ENCODE measurements around the gene TAP2.
"Not testable (repeated sequence)": the region's sequence is repeated elsewhere in the genome, so short reads cannot be mapped to it uniquely, and the experiment has no call there.

The TAP2 gene

GRCh38 chr6:32839356-32839755 is 817 bp upstream of the TAP2 start:
- DNase-seq (ENCODE audit: insufficient read length, low spot score) (no peak), FAIRE-seq (no peak)

GRCh38 chr6:32837651-32838113 is 857 bp downstream of the TAP2 start:
- no peak for FAIRE-seq
- DNase-seq (ENCODE audit: insufficient read length, low spot score) = peak; percentile 7

- no peak for FAIRE-seq
- no peak for DNase-seq (ENCODE audit: insufficient read length, low spot score)
These were observed 1.7 kb downstream of the TAP2 start for GRCh38 chr6:32836873-32837272.

- DNase-seq (ENCODE audit: insufficient read length, low spot score) (no peak), FAIRE-seq (no peak)
These were observed 3.2 kb downstream of the TAP2 start for GRCh38 chr6:32835167-32835893.

DNA sequence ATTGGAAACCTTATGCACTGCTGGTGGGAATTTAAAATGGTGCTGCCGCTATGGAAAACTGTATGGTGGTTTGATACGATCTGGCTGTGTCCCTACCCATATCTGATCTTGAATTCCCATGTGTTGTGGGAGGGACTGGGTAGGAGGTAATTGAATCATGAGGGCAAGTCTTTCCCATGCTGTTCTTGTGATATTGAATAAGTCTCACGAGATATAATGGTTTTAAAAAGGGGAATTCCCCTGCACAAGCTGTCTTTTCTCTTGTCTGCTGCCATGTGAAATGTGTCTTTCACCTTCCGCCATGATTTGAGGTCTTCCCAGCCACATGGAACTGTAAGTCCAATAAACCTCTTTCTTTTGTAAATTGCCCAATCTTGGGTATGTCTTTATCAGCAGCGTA is 4.9 kb downstream of the TAP2 start:
- DNase-seq (ENCODE audit: insufficient read length, low spot score) (no peak), FAIRE-seq (no peak)

- no peak for FAIRE-seq
These were observed 6.0 kb downstream of the TAP2 start for GRCh38 chr6:32832535-32832934.

DNA sequence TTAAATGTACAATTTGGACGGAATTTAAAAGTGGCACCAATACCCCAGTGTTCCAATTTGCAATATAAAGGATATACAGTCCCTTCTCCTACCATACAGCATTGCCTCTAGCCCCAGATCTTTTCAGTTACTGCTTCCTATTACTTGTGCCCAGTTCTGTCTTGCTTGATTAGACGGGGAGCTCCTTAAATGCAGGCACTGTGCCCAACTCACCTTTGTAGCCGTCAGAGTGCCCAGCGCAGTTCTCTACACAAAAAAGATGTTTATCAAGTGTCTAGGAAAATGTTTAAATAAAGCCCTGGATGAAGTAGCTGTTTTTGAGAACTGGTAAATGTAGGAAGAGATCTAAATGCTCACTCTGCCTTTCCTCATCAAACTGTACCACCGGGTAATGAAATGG is 7.6 kb downstream of the TAP2 start:
- DNase-seq (ENCODE audit: insufficient read length, low spot score) (no peak), FAIRE-seq (no peak)

More at GRCh38 chr6:32832535-32832934, 6.0 kb downstream of the TAP2 start:
- no peak for DNase-seq (ENCODE audit: insufficient read length, low spot score)

GRCh38 chr6:32830017-32830416 is 8.5 kb downstream of the TAP2 start:
- DNase-seq (ENCODE audit: insufficient read length, low spot score) = no peak
- no peak for FAIRE-seq

DNA sequence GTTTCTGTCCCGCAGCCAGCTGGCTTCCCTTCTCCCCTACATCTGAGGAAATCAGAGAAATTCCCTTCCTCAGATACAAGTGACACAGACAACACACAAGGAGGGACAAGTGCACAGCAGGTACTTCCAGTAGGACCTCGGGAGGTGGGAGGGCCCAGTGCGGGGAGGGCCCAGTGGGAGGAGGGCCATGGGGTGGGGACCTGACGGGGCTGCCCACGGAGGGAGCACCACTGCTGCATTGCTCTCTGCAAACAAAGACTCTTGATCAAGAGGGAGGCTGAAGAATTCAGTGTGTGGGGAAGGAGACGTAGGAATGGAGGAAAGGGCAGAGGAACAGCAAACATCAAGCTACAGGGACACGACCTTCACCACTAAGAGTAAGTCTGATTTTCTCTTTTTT is 9.0 kb downstream of the TAP2 start:
- FAIRE-seq = no peak

GRCh38 chr6:32827025-32827424 is 11.5 kb downstream of the TAP2 start:
- DNase-seq (ENCODE audit: insufficient read length, low spot score) = no peak
- FAIRE-seq = no peak

More for the DNA sequence above, 9.0 kb downstream of the TAP2 start:
- DNase-seq (ENCODE audit: insufficient read length, low spot score) = no peak

DNA sequence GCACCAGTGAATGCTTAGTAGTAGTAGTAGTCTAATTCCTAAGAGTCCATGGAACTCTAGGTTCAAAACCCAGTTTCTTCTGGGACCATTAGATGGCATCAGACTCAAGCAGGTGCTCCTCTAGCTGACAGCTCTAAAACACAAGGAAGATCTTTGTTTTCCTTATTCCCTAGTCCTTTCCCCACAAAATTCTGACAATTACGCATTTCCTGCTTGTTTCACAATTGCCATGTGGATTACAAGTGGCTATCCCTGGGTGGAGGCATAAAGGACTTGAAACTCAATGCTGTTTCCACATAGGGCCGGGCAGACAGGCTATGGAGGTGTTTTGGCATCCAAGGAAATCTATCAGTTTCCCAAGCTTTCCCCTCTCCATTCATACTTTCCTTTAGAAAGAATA is 12.6 kb downstream of the TAP2 start:
- no peak for FAIRE-seq

GRCh38 chr6:32819729-32820128 is 18.8 kb downstream of the TAP2 start:
- DNase-seq (ENCODE audit: insufficient read length, low spot score) (no peak), FAIRE-seq (peak; percentile 40)

More for the DNA sequence above, 12.6 kb downstream of the TAP2 start:
- DNase-seq (ENCODE audit: insufficient read length, low spot score) = peak; percentile 19

DNA sequence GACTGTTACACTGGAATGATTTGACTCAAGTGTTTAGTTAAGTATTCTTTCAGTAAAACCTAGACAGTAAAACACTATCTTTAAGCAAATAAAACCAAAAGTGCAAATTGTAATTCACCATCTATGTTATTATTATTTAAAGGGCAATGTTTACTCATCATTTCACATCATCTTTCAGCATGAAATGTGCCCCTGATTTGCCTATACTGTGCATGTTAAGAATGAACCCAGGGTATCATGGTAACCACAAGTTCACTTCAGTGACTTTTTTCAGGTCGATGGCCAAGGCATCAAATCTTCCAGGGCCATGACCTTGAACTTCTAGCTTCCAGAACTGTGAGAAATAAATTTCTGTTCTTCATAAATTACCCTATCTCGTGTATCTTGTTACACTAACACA is 19.7 kb downstream of the TAP2 start:
- FAIRE-seq (no peak), DNase-seq (ENCODE audit: insufficient read length, low spot score) (no peak)

- no peak for FAIRE-seq
These were observed 21.8 kb downstream of the TAP2 start, which contains the start of gene HLA-DOB for GRCh38 chr6:32816746-32817204. Gene HLA-DOB (minus strand): TSS chr6:32817002. CDS start chr6:32816951, 51 bp downstream.

DNA sequence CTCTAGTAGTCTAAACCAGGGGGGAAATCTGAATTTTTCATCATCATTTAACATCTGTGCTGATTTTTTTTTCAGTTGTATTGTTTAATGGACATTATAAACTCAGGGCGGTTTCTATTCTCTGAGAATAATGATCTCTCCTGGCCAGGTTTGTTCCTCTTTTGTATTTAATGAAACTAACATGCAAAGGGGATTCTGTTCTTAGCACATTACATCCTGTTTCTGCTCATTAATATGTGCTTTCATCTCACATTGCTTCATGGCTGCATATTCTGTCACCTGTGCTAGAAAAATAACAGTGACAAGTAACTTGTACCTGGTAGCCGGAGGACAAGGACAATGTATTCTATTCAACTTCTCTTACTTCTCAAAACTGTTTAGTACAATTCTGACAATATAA is 22.5 kb downstream of the TAP2 start:
- DNase-seq (ENCODE audit: insufficient read length, low spot score) = no peak
- no peak for FAIRE-seq

More at GRCh38 chr6:32816746-32817204, 21.8 kb downstream of the TAP2 start, which contains the start of gene HLA-DOB:
- peak; percentile 54 for DNase-seq (ENCODE audit: insufficient read length, low spot score)

DNA sequence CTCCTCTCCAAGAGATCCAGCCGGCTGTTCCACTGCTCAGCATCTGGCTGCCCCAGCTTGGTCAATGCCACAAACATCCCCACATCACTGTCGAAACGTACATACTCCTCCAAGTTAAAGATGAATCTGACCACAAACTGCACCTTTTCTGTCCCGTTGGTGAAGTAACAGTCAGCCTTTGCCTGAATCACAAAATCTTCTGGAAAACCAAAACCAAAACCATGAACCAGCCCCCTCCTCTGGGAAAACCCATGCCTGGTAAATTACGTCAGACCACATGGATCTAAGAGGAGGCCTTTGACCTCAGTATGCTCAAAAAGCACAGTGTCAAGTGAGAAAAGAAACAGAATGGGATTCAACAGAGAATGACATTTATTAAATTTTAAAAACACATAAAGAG is 23.4 kb downstream of the TAP2 start:
- no peak for FAIRE-seq

DNA sequence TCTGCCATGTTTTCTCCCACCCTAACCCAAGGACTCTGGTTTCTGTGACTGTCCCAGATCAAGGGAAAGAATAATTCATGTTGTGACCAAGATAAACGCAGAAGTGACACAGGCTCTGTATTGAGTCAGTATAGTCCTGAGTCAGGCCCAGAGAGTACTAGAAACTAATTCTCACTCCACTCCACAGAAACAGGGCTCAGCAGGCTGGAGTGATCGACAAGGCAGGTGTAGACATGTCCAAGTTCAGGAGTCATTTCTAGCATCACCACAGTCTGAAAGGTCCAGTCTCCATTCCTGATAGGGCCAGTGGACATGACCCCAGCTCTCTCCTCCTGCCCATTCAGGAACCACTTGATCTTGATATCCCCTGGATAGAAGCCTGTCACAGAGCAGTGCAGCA is 24.4 kb downstream of the TAP2 start:
- FAIRE-seq = no peak
- DNase-seq (ENCODE audit: insufficient read length, low spot score) = no peak

More for the DNA sequence above, 23.4 kb downstream of the TAP2 start:
- no peak for DNase-seq (ENCODE audit: insufficient read length, low spot score)

DNA sequence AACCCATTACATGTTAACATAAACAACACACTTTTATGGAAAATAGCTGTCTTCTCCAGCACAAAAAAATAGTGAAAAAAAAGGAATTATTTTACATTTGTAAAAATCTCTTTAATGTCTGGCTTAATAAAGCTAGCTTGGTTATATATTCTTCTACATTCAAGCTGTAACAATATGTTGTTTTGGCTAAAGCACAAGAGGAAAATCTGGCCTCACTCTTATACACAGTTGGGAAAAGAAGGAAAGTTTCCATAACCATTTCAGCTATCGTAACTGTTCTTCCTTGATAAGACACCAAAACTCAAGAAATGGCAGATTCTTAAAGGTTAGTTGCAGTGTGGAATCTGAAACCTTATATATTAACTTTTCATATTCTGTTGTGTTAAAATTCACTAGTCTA is 29.4 kb downstream of the TAP2 start:
- DNase-seq (ENCODE audit: insufficient read length, low spot score) = no peak

DNA sequence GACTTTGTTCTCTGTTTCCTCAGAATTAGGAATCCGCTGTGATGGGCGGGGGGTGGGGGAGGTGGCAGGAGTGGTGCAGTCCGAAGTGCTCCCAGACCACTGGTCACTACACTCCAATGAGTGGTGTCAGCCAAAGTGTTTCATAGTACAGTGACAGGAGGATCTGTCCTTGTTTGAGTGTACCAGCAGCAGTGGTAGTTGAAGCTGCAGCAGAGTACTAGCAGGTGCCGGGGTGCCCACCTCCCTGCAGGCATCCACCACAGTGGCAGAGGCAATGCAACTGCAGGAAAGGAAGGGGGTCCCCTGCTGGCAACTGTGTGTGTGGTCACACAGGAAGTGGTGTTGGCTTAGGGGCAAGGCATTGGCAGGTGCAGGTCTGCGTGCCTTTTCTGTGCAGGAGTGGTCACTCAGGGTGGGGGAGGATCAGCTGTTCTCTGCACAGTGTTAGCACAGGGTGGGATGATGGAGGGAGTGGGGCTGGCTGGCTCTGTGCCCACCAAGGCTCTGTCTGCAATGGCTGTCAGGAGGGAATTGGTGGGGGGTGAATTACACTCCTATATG is 31.4 kb downstream of the TAP2 start:
- DNase-seq (ENCODE audit: insufficient read length, low spot score) = no peak
- FAIRE-seq = no peak

More for the DNA sequence above, 29.4 kb downstream of the TAP2 start:
- no peak for FAIRE-seq

DNA sequence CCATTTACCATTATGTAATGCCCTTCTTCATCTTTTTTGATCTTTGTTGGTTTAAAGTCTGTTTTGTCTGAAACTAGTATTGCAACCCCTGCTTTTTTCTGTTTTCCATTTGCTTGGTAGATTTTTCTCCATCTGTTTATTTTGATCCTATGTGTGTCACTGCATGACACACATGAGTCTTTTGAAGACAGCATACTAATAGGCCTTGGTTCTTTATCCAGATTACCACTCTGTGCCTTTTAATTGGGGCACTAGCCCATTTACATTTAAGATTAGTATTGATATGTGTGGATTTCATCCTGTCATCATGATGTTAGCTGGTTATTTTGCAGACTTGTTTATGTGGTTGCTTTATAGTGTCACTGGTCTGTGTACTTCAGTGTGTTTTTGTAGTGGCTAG is 33.1 kb downstream of the TAP2 start:
- not testable (repeated sequence) for FAIRE-seq; DNase-seq (ENCODE audit: insufficient read length, low spot score)

- FAIRE-seq (no peak), DNase-seq (ENCODE audit: insufficient read length, low spot score) (no peak)
These were observed 35.1 kb downstream of the TAP2 start for GRCh38 chr6:32803416-32803815.

- FAIRE-seq = peak; percentile 36
- no peak for DNase-seq (ENCODE audit: insufficient read length, low spot score)
These were observed 38.8 kb downstream of the TAP2 start for GRCh38 chr6:32799740-32800139.
